Hepatic stellate cell (primary cell): Measurements from ENCODE around the gene SYTL2.
A peak's percentile ranks its signal among the peaks of the same experiment; 100 is the strongest.

Experiments
- DNase-seq: peaks from one replicate; pipeline ENCODE4 v3.0.0; 2011; ENCODE audit warnings: low spot score

Gene SYTL2

GRCh38 chr11:85725510-85726258 lies 85.3 kb downstream of the SYTL2 start:
- DNase-seq: peak; percentile 47

- no peak for DNase-seq
These were observed 86.0 kb downstream of the SYTL2 start for GRCh38 chr11:85724748-85725465.

DNA sequence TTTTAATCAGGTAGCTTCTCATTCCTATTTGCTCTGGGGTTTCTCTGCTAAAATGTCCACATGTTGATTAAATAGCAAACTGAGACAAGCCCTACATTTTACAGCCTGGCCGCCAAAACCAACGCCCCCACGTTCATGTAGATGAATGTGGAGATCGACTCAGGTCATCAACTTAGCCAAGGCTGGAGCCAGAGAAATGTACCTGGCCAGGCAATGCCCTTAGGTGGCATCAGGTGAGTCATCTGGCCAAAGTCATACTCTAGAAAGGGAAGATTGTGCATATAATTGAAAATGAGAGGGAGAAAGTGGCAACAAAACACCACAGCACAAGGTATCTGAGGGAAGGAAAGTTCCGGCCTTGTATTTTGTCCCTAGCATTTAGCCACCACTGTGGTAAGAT lies 87.9 kb downstream of the SYTL2 start:
- no peak for DNase-seq

GRCh38 chr11:85721191-85721590 lies 89.8 kb downstream of the SYTL2 start:
- DNase-seq: no peak

DNA sequence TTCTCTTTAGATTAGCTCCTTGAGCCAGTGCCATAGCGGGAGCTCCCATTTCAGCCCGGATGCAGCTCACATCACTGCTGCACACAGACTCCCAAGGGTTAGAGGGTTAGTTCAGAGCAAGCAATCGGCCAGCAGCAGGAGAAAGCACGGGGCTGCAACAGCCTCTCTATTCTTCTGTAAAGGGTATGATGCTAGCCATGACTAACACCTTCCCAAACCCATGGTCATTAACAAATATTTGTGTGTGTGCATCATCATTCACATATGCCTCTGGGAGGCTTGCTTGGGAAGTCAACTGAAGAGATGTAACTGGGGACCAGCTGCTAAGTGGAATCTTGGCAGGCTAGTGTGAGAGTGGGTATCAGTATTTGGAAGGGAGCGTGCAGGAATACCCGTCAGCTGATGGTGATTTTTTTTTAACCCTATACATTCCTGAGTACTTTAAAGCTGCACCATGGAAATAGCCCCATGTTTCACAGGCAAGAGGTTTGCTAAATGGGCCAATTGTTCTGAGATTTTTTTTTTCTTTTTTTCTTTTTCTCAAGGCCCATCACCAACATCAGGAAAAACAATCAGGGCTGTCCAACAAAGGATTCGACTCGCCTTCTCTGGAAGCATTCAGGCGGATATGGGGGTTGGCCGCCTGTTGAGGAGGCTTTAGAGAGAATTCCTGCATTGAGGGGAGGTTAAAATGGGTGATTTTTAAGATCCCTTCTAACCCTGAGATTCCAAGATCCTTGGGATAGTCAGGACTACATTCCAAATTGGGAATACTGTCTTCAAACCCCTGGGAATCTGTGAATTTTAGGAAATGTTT lies 91.7 kb downstream of the SYTL2 start:
- DNase-seq: peak; percentile 87

GRCh38 chr11:85718126-85718943 lies 92.6 kb downstream of the SYTL2 start:
- no peak for DNase-seq

DNA sequence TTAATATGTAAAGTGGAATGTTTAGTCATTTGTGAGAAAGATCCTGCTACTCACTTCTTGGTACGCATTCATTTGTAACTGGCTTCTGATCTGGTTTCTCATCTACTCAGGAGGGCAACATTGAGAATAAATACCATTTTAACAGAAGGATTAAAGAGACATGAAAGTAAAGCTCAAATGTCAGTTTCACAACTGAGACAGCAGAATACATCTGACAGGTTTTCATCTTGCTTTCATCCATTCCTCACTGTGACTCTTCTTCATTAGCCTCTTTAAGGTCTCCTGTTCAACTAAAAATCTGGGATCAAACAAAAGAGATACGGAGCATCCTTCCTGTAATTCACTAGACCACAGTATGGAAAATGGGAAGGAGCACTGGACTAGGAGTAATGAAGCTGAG lies 93.5 kb downstream of the SYTL2 start:
- no peak for DNase-seq

GRCh38 chr11:85712953-85713352 lies 98.0 kb downstream of the SYTL2 start:
- DNase-seq: no peak

DNA sequence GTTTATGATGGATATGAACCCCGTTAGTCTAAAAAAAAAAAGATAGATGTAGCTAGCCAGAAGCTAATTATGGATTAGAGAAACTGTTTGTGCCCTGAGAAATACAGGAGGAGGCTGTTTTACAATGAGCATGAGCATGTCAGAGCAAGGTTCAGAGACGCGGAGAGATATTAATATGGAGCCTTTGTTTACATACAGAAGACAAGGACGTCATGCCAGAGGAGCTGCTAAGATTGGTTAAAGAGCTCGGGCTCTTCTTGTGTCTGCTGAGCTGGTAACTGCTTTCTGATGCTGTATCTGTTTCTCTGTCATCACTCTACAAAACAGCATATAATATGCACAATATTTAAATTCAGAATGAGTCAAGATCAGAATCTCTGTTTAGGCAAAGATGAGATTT lies 100.0 kb downstream of the SYTL2 start:
- no peak for DNase-seq

- no peak for DNase-seq
These were observed 100.8 kb downstream of the SYTL2 start for GRCh38 chr11:85709941-85710702.

- no peak for DNase-seq
These were observed 105.1 kb downstream of the SYTL2 start for GRCh38 chr11:85705800-85706199.

- no peak for DNase-seq
These were observed 106.0 kb downstream of the SYTL2 start for GRCh38 chr11:85704967-85705366.

GRCh38 chr11:85699957-85700741 lies 110.8 kb downstream of the SYTL2 start:
- DNase-seq: no peak

- DNase-seq: no peak
These were observed 112.7 kb downstream of the SYTL2 start for GRCh38 chr11:85698195-85698594.

DNA sequence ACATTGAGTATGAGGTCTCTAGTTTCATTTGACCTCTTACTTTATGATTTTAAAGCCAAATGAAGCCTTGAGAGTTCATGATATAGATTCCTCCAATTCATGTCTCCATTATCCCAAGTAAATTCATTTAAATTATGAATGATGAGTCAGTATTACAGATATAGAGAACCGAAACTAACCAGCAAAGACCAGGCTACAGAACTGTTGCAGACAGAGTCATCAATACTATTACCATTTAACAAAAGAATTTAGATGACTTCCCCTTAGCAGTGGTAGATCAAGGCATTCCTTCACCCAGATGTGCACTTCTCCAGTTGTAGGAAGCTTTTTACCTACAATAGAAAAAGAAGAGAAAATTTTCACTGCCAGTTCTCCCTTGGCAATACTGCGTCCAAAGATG lies 113.2 kb downstream of the SYTL2 start:
- DNase-seq: no peak

- no peak for DNase-seq
These were observed 115.4 kb downstream of the SYTL2 start for GRCh38 chr11:85695546-85695945.

GRCh38 chr11:85694385-85694980 lies 116.5 kb downstream of the SYTL2 start:
- peak; percentile 37 for DNase-seq

DNA sequence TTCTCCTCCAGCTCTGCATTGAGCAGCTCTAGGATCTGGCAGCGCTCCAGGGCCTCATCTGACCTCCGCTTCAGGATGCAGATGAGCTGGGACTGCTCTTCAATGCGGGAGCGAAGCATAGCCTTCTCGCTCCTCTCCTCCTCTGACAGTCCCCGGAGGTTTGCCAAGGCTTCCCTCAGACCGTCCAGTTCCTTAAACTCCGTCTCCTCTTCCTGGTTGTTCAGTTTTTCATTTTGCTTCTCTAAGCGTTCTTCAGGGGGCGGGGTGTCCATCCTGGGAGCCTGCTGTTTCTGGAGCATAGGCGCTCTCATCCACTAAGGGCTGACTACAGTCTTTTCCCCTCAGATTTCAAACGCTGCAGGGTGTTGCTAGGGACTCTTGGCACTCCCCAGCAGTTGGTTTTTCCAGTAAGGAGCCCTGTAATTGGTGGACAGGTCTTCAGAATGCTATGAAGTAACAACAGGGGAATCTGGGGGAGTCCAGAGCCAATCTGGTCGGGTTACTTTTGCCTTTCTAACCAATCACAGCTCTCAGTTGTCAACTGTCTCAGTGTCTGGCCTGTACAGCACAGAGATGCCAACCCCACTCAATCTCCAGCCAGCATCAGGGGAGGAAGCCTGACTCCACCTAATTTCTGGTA lies 125.0 kb downstream of the SYTL2 start, which contains the start of gene CCDC89:
Gene CCDC89, minus strand, starts transcription at position 376 of the 640 bp plus-strand sequence. Its CDS starts 65 bp downstream, at position 311.
- DNase-seq: peak; percentile 98

- DNase-seq: peak; percentile 15
These were observed 125.7 kb downstream of the SYTL2 start for GRCh38 chr11:85685125-85685819.
